ENCODE results near the gene MTG1. TPM values are rescaled to one million over a fixed set of nuclear protein-coding genes. Genes with fewer than 3 reads are reported as not detected.

Gene MTG1
- total and polyA plus RNA-seq, 10 of the 15 experiments (the other 5 are each of a cell fraction or from before 2014, with no cell fraction given), result 6.2 to 104 (median 62.5) TPM

GRCh38 chr10:133361773-133362441, 32.0 kb upstream of the MTG1 start:
- Histone ChIP-seq H3K9me3 (replicated peaks; ENCODE audit: control insufficient read depth, insufficient read depth, low read length) (no peaks in the 10 kb centered on the region), H3K9ac (ENCODE audit: control insufficient read depth, insufficient read depth, low read length) (no peak overlapping the region), H3K36me3 (ENCODE audit: control insufficient read depth in 2 of 2, insufficient read depth in 2 of 2, low read length in 1 of 2) (peaks cover 5% of the 10 kb centered on the region in 2 experiments), H3K4me3 (peak overlapping the region; percentile 15; the same call in 1 of the 2 replicates), H3K27ac (ENCODE audit: control insufficient read depth, insufficient read depth) (peak overlapping the region; percentile 57), H3K79me2 (ENCODE audit: control insufficient read depth, insufficient read depth, low read length) (no peaks in the 10 kb centered on the region; the same call in 1 of the 2 replicates), H3K27me3 (replicated peaks in 1 of 2; ENCODE audit: control insufficient read depth in 2 of 2, insufficient read depth in 2 of 2, low read length in 1 of 2) (no peaks in the 10 kb centered on the region), H4K20me1 (ENCODE audit: control insufficient read depth, insufficient read depth) (no peaks in the 10 kb centered on the region), H3K4me2 (ENCODE audit: control insufficient read depth, insufficient read depth) (peak overlapping the region; percentile 69), H3K4me1 (ENCODE audit: control insufficient read depth, insufficient read depth, low read length) (peaks cover 18% of the 10 kb centered on the region), H2AFZ (ENCODE audit: control insufficient read depth, low read depth, low read length) (peak overlapping the region; percentile 52)
- ChIA-PET RAD21 (ENCODE audit: unreplicated experiment) (interaction anchor here (1.3 to 1.6 kb wide), 2 partner anchors 16 to 28 kb away, joined by 6 to 7 read pairs; no protein-coding TSS in a partner anchor), POLR2A (interaction anchor here (1.1 to 1.2 kb wide), 4 partner anchors 9 to 31 kb away, joined by 4 to 5 read pairs (median 4); partner anchors contain the start of genes ECHS1 and PAOX), SMC1A (ENCODE audit: uncharacterized antibody, unreplicated experiment) (interaction anchor here (0.9 to 2.3 kb wide), 6 partner anchors 11 to 44 kb away, joined by 3 to 16 read pairs (median 4); partner anchors contain the start of genes ECHS1 and PAOX), CTCF (interaction anchor here (1.0 to 2.4 kb wide), 3 partner anchors 9 to 47 kb away, joined by 3 to 14 read pairs (median 3); no protein-coding TSS in a partner anchor)
- in situ Hi-C loops (cut with MboI) (no loop called here), intact Hi-C loops (cut with micrococcal nuclease; ENCODE audit: unreplicated experiment) (no loop called here)
- no peak for FAIRE-seq
- DNase-seq (ENCODE audit: low read depth, low spot score), result no peak
- 33% methylated on average over 18 of the region's 18 CpGs for WGBS (ENCODE audit: insufficient coverage, insufficient replicate concordance, low lambda C conversion rate, missing lambda C conversion rate)
- ATAC-seq, result no peak
- no TSS peak for BruUV-seq (replicated peaks)
- TF ChIP-seq, protein P1, sequence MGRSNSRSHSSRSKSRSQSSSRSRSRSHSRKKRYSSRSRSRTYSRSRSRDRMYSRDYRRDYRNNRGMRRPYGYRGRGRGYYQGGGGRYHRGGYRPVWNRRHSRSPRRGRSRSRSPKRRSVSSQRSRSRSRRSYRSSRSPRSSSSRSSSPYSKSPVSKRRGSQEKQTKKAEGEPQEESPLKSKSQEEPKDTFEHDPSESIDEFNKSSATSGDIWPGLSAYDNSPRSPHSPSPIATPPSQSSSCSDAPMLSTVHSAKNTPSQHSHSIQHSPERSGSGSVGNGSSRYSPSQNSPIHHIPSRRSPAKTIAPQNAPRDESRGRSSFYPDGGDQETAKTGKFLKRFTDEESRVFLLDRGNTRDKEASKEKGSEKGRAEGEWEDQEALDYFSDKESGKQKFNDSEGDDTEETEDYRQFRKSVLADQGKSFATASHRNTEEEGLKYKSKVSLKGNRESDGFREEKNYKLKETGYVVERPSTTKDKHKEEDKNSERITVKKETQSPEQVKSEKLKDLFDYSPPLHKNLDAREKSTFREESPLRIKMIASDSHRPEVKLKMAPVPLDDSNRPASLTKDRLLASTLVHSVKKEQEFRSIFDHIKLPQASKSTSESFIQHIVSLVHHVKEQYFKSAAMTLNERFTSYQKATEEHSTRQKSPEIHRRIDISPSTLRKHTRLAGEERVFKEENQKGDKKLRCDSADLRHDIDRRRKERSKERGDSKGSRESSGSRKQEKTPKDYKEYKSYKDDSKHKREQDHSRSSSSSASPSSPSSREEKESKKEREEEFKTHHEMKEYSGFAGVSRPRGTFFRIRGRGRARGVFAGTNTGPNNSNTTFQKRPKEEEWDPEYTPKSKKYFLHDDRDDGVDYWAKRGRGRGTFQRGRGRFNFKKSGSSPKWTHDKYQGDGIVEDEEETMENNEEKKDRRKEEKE (IDR thresholded peaks at IDR 0.05), result no peak
- TF ChIP-seq KLF5 (IDR thresholded peaks at IDR 0.05; ENCODE audit: partially characterized antibody), result no peak
- peak; percentile 49 for TF ChIP-seq RUNX3 (IDR thresholded peaks at IDR 0.05; ENCODE audit: low read length)
- 0 out of 2 replicates have a peak, but pooled peaks have one; percentile 18 for TF ChIP-seq MTA2 (IDR thresholded peaks at IDR 0.05; ENCODE audit: low read depth)
- TF ChIP-seq NBN (IDR thresholded peaks at IDR 0.05), result 0 out of 2 replicates have a peak, but pooled peaks have one; percentile 26
- TF ChIP-seq CEBPB (IDR thresholded peaks at IDR 0.05; ENCODE audit: borderline replicate concordance in 1 of 2, low read depth in 2 of 2, low read length in 2 of 2), result no peak
- peak; percentile 56 for TF ChIP-seq POLR2AphosphoS5 (IDR thresholded peaks at IDR 0.05; ENCODE audit: low read length)
- 0 out of 3 replicates have a peak, but pooled peaks of 1 of the 2 experiments have one; percentile 2 for TF ChIP-seq EGR1 (IDR thresholded peaks at IDR 0.05; ENCODE audit: borderline replicate concordance in 1 of 2, low read depth in 2 of 2, low read length in 2 of 2)
- no peak for TF ChIP-seq NFIC (IDR thresholded peaks at IDR 0.05; ENCODE audit: low read depth, low read length)
- no peak for TF ChIP-seq IKZF2 (IDR thresholded peaks at IDR 0.05)
- TF ChIP-seq CHD2 (IDR thresholded peaks at IDR 0.05; ENCODE audit: borderline replicate concordance, low read depth, low read length), result 0 out of 2 replicates have a peak, but pooled peaks have one; percentile 25
- 0 out of 2 replicates have a peak, but pooled peaks have one; percentile 19 for TF ChIP-seq MLLT1 (IDR thresholded peaks at IDR 0.05)
- TF ChIP-seq, protein P2, sequence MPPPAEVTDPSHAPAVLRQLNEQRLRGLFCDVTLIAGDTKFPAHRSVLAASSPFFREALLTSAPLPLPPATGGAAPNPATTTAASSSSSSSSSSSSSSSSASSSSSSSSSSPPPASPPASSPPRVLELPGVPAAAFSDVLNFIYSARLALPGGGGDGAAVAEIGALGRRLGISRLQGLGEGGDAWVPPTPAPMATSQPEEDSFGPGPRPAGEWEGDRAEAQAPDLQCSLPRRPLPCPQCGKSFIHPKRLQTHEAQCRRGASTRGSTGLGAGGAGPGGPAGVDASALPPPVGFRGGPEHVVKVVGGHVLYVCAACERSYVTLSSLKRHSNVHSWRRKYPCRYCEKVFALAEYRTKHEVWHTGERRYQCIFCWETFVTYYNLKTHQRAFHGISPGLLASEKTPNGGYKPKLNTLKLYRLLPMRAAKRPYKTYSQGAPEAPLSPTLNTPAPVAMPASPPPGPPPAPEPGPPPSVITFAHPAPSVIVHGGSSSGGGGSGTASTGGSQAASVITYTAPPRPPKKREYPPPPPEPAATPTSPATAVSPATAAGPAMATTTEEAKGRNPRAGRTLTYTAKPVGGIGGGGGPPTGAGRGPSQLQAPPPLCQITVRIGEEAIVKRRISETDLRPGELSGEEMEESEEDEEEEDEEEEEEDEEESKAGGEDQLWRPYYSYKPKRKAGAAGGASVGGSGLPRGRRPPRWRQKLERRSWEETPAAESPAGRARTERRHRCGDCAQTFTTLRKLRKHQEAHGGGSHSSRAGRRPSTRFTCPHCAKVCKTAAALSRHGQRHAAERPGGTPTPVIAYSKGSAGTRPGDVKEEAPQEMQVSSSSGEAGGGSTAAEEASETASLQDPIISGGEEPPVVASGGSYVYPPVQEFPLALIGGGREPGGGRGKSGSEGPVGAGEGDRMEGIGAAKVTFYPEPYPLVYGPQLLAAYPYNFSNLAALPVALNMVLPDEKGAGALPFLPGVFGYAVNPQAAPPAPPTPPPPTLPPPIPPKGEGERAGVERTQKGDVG (CRISPR knock-in tag; IDR thresholded peaks at IDR 0.05), result no peak
- 0 out of 2 replicates have a peak, but pooled peaks have one; percentile 1 for TF ChIP-seq POLR2A (IDR thresholded peaks at IDR 0.05; ENCODE audit: low read depth, low read length)
- no peak for TF ChIP-seq ZNF207 (IDR thresholded peaks at IDR 0.05; ENCODE audit: borderline replicate concordance)
